GM12878 (cell line): ENCODE measurements around the gene GJA9.

ENCODE experiments used
- MXI1 ChIP-seq: fragments of 150-350 bp; IDR thresholded peaks from 2 replicates; pipeline ENCODE4 v1.6.1; 2011; ENCODE audit warnings: low read depth, mild to moderate bottlenecking, inconsistent platforms, low read length, improper control_type of control experiment
- POLR2A ChIP-seq: IDR thresholded peaks from 2 replicates; pipeline ENCODE4 v1.6.1; 2011; ENCODE audit warnings: low read depth, mild to moderate bottlenecking, low read length
- POLR2AphosphoS2 ChIP-seq: IDR thresholded peaks from 2 replicates; pipeline ENCODE4 v1.6.1; 2011; ENCODE audit warnings: low read depth, mild to moderate bottlenecking, low read length, improper control_type of control experiment, moderate library complexity
- ZBTB33 ChIP-seq: fragments of 450-650 bp; IDR thresholded peaks from 2 replicates; pipeline ENCODE4 v1.6.1; 2017; ENCODE audit warnings: mild to moderate bottlenecking
- TF ChIP-seq, protein P1 (sequence below): fragments of 450-650 bp; formaldehyde crosslinking; IDR thresholded peaks from 2 replicates; pipeline ENCODE4 v1.4.0; 2020; ENCODE audit warnings: mild to moderate bottlenecking, moderate library complexity

- no peak for TF ChIP-seq POLR2AphosphoS2
- no peak for TF ChIP-seq POLR2A
- TF ChIP-seq, protein P1, sequence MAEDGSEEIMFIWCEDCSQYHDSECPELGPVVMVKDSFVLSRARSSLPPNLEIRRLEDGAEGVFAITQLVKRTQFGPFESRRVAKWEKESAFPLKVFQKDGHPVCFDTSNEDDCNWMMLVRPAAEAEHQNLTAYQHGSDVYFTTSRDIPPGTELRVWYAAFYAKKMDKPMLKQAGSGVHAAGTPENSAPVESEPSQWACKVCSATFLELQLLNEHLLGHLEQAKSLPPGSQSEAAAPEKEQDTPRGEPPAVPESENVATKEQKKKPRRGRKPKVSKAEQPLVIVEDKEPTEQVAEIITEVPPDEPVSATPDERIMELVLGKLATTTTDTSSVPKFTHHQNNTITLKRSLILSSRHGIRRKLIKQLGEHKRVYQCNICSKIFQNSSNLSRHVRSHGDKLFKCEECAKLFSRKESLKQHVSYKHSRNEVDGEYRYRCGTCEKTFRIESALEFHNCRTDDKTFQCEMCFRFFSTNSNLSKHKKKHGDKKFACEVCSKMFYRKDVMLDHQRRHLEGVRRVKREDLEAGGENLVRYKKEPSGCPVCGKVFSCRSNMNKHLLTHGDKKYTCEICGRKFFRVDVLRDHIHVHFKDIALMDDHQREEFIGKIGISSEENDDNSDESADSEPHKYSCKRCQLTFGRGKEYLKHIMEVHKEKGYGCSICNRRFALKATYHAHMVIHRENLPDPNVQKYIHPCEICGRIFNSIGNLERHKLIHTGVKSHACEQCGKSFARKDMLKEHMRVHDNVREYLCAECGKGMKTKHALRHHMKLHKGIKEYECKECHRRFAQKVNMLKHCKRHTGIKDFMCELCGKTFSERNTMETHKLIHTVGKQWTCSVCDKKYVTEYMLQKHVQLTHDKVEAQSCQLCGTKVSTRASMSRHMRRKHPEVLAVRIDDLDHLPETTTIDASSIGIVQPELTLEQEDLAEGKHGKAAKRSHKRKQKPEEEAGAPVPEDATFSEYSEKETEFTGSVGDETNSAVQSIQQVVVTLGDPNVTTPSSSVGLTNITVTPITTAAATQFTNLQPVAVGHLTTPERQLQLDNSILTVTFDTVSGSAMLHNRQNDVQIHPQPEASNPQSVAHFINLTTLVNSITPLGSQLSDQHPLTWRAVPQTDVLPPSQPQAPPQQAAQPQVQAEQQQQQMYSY (CRISPR knock-in tag): no peak
- TF ChIP-seq ZBTB33: no peak
- TF ChIP-seq MXI1: no peak
Measured at GRCh38 chr1:38929054-38929453, 47.7 kb upstream of the GJA9 start.
